Lower lobe of right lung (tissue), 2 donors: ENCODE data around the gene WASF2. TPM values are rescaled to one million over a fixed set of nuclear protein-coding genes. Genes with fewer than 3 reads are reported as not detected.

Source experiments
- ATAC-seq, 2 donors: fragments of 200-7000 bp; cut with Tn5 transposase; one replicate each; pipeline ENCODE4 v1.9.1; 2020 to 2022; ENCODE audit warnings: mild to moderate bottlenecking in 2 of 2, moderate library complexity in 2 of 2
- DNase-seq: peaks from one replicate; pipeline ENCODE4 v3.0.0-alpha.2; 2020
- H3K27ac ChIP-seq: fragments of 200-600 bp; one replicate; pipeline ENCODE4 v1.8.0; 2022
- H3K27me3 ChIP-seq: fragments of 200-600 bp; one replicate; pipeline ENCODE4 v1.8.0; 2022; ENCODE audit warnings: low read depth
- H3K36me3 ChIP-seq: fragments of 200-600 bp; one replicate; pipeline ENCODE4 v1.8.0; 2022; ENCODE audit warnings: mild to moderate bottlenecking
- H3K4me1 ChIP-seq: fragments of 200-600 bp; one replicate; pipeline ENCODE4 v1.8.0; 2022
- H3K4me3 ChIP-seq: fragments of 200-600 bp; one replicate; pipeline ENCODE4 v1.8.0; 2022; ENCODE audit warnings: mild to moderate bottlenecking
- H3K9me3 ChIP-seq: fragments of 200-600 bp; one replicate; pipeline ENCODE4 v1.8.0; 2022
- CTCF ChIP-seq: fragments of 200-600 bp; IDR thresholded peaks from one replicate; pipeline ENCODE4 v1.8.0; 2022; ENCODE audit warnings: antibody characterized with exemption, mild to moderate bottlenecking
- intact Hi-C: fragments of 100-400 bp; cut with DNase I; formaldehyde crosslinking; loops from one replicate; pipeline ENCODE4 v1.11.0; 2022
- total RNA-seq: library from RNA; stranded (reverse); fragmentation: NEBNext Ultra II Directional; extraction: Animal tissue kit (Norgen Biotek cat#: 25700); gene quantifications from one replicate; pipeline ENCODE4 v1.2.1, GENCODE V29; 2021
- donor health status: DM: no; HTN: yes; CAD: no; lungs with severe emphysema.

The WASF2 gene
- total RNA-seq, 1 donor from 2014 or later, result 159 TPM

GRCh38 chr1:27394925-27395324 lies 95.0 kb downstream of the WASF2 start:
- intact Hi-C loops, result loop anchor here (10.0 kb wide), 1 partner anchor 90 kb away; no protein-coding TSS in a partner anchor
- H3K4me3 ChIP-seq, result no peak overlapping the region
- H3K36me3 ChIP-seq, result no peaks in the 10 kb centered on the region
- H3K27ac ChIP-seq, result no peak overlapping the region
- no peak for DNase-seq
- TF ChIP-seq CTCF, result no peak
- no peaks in the 10 kb centered on the region for H3K27me3 ChIP-seq
- no peaks in the 10 kb centered on the region for H3K9me3 ChIP-seq
- ATAC-seq, result no peak
- H3K4me1 ChIP-seq, result peaks cover 36% of the 10 kb centered on the region

DNA sequence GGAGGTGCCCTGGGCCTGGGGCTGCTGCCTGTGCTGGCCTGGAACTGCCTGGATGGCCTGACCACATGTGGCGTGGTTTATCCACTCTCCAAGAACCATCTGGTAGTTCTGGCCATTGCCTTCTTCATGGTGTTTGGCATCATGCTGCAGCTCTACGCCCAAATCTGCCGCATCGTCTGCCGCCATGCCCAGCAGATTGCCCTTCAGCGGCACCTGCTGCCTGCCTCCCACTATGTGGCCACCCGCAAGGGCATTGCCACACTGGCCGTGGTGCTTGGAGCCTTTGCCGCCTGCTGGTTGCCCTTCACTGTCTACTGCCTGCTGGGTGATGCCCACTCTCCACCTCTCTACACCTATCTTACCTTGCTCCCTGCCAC lies 95.7 kb downstream of the WASF2 start:
- ATAC-seq (no peak), DNase-seq (no peak)
- TF ChIP-seq CTCF, result no peak
- no peaks in the 10 kb centered on the region for H3K27me3 ChIP-seq
- no peaks in the 10 kb centered on the region for H3K9me3 ChIP-seq
- intact Hi-C loops, result loop anchor here (10.0 kb wide), 1 partner anchor 89 kb away; no protein-coding TSS in a partner anchor
- H3K4me1 ChIP-seq, result peaks cover 41% of the 10 kb centered on the region
- no peaks in the 10 kb centered on the region for H3K36me3 ChIP-seq
- no peak overlapping the region for H3K4me3 ChIP-seq
- H3K27ac ChIP-seq, result no peak overlapping the region

- no peaks in the 10 kb centered on the region for H3K9me3 ChIP-seq
- H3K4me3 ChIP-seq, result no peak overlapping the region
- intact Hi-C loops, result loop anchor here (10.0 kb wide), 1 partner anchor 89 kb away; no protein-coding TSS in a partner anchor
- no peaks in the 10 kb centered on the region for H3K36me3 ChIP-seq
- H3K27ac ChIP-seq, result no peak overlapping the region
- peaks cover 41% of the 10 kb centered on the region for H3K4me1 ChIP-seq
- DNase-seq (no peak), ATAC-seq (no peak)
- H3K27me3 ChIP-seq, result no peaks in the 10 kb centered on the region
- TF ChIP-seq CTCF, result no peak
Observed at GRCh38 chr1:27393641-27394281, 96.2 kb downstream of the WASF2 start.

DNA sequence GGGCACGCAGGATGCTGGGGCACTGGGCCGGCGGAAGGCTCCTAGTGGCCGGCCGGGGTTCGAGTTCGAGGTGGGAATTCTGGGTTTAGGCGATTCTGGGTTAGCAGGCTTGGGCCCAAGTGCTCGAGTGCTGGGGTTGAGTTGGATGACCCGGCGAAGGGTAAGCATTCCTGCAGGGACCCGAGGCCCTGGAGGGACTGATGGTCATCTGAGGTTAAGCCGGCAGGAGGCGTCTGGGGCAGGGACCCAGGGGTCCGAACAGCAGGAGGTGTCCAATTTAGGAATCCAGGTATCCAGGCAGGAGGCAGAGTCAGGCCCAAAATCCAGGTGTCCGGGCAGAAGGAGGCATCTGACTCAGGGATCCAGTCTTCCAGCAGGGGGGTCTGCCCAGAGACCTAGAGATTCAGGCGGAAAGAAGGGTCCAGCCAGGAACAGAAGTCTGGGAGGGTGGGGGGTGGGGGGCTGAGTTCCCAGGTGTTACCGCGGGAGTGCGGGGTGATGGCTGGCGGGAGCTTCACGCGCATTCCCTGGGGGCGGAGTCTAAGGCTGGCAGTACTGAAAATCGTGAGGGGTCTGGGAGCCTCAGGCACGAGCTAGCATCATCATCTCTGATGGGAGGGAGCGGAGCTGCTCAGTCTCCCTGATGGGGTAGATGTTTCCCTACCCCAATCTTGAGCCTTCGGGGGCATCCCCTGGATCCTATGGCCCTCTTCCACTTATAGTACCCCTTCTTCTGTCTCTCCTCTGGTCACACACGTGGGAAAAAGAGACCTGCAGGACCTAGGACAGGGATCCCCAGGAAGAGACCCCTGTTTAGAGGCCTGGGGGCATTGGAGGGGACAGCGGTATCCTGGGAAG lies 97.0 kb downstream of the WASF2 start:
- no peak for TF ChIP-seq CTCF
- H3K27me3 ChIP-seq, result no peaks in the 10 kb centered on the region
- H3K9me3 ChIP-seq, result no peaks in the 10 kb centered on the region
- H3K36me3 ChIP-seq, result no peaks in the 10 kb centered on the region
- H3K4me1 ChIP-seq, result peaks cover 37% of the 10 kb centered on the region
- peak overlapping the region; percentile 27 for H3K27ac ChIP-seq
- H3K4me3 ChIP-seq, result peak overlapping the region; percentile 52
- DNase-seq (no peak), ATAC-seq (no peak)
- intact Hi-C loops, result loop anchor here (10.0 kb wide), 1 partner anchor 88 kb away; no protein-coding TSS in a partner anchor

DNA sequence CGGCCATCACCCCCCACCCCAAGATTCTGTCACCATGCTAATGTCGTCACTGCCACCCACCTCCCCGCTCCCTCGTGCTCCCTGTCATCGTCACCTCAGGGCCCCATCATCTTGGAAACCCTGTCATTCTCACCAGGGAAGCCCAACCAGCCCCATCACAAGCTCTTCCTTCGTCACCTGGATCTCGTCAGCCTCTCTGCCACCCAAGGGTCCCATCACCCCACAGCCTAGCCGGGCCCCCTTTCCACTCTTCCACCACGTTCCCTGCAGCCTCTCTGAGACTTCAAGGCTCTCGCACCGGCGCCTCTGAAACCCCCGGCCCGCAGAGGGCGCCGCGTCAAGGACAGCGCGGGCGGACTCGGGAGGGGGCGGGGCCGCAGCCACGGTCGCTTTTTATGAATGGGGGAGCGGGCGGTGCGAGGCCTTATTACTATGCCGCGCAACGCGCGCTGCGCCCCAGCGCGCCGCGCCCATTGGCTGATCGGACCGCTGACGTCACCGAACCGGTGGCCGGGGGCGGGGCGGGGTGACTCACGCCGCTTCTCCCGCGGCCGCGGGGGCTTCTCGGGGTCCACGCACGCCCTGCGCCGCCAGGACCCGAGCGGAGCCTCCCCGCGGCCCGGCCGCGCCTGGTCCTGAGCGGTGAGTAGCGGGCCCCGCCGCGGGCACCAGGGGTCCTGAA lies 97.7 kb downstream of the WASF2 start, which contains the start of gene GPR3:
Gene GPR3 (plus strand): TSS at position 527 of the 682 bp plus-strand sequence. CDS start 1,177 bp downstream, outside the sequence.
- Histone ChIP-seq H3K9me3 (no peaks in the 10 kb centered on the region), H3K4me3 (peak within 1 kb of the TSS; percentile 52), H3K4me1 (peaks cover 34% of the 10 kb centered on the region), H3K27me3 (no peaks in the 10 kb centered on the region), H3K36me3 (no peaks in the 10 kb centered on the region), H3K27ac (peak within 1 kb of the TSS; percentile 39)
- ATAC-seq, result peak; percentile 89 to 91
- peak; percentile 60 for TF ChIP-seq CTCF
- DNase-seq, result peak; percentile 89
- intact Hi-C loops, result loop anchor here (10.0 kb wide), 1 partner anchor 87 kb away; no protein-coding TSS in a partner anchor
